Measurements from ENCODE around the gene CPEB1. TPM values are rescaled to one million over a fixed set of nuclear protein-coding genes. Genes with fewer than 3 reads are reported as not detected.
A peak's percentile ranks its signal among the peaks of the same experiment; 100 is the strongest.

Gene CPEB1
- total RNA-seq, result 1 to 10 TPM in 1 of 5 experiments, under 1 TPM in 3, not detected in 1; 0.24 to 1.0 (median 0.51) TPM
- polyA plus RNA-seq, result under 1 TPM; 0.07 to 0.38 TPM
- total RNA-seq, result not detected

DNA sequence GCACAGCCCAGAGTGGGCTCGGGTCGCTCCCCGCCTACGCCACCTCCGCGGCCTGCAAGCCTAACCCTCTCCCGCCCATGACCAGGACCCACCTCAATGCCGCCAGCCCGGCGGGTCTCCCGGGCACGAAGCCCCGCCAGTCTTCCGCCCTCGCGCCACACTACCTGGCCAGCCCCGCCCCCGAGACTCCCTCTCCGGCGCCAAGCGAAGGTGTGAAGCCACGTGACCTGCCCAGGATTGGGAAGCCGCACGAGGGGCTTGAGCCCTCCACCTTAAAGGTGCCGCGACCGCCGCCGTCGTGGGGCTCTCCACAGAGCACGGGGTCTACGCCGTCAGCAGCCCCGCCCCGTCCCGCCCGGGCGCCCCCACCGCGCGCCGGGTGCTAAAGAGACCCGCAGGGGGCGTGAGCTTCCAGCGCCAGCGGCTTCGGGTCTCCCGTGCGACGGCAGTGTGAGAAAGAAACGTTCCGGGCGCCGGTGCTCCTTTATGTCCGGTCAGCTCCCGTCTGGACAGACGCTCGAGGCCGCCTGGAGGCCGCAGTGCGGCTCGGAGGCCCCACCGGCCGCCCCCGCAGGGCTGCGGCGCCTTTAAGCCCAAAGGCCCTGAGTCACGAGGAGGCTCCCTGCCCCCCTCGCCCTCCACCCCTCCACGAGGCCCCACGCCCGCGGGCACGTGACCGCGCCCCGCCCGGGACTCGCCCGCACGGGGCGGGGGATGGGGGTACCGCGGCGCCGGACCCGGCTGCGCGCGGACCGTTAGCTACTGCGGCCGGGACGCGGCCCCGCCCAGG is at the start of gene CPEB1:
Gene CPEB1, minus strand, starts transcription at position 319 of the 790 bp plus-strand sequence. CDS start 18,904 bp downstream, outside the sequence.
- DNase-seq (peak; percentile 4 to 33 (median 26)), ATAC-seq (peak; percentile 68)
- H3K36me3 ChIP-seq (ENCODE audit: control insufficient read depth in 2 of 3, insufficient read depth in 3 of 3, low read length in 3 of 3), result no peaks in the 10 kb centered on the region
- Mint-ChIP-seq H3K4me3 (peak within 1 kb of the TSS; percentile 62 to 85 (median 71)), H3K36me3 (peaks cover 0 to 2% (median 0%) of the 10 kb centered on the region in 5 donors), H3K9me3 (peaks cover 0 to 1% (median 0%) of the 10 kb centered on the region in 11 donors), H3K27ac (peak within 1 kb of the TSS in 2 of 9 donors; percentile 59 to 62), H3K4me1 (peaks cover 0 to 9% (median 4%) of the 10 kb centered on the region in 7 donors), H3K27me3 (peaks cover 21 to 69% (median 41%) of the 10 kb centered on the region in 5 donors)
- no peaks in the 10 kb centered on the region for H3K9me3 ChIP-seq (ENCODE audit: control insufficient read depth in 2 of 3, low read length in 3 of 3)
- H3K4me1 ChIP-seq (ENCODE audit: control insufficient read depth in 2 of 2, insufficient read depth in 2 of 2, low read length in 2 of 2), result peaks cover 0 to 14% of the 10 kb centered on the region in 2 donors
- H3K27me3 ChIP-seq (ENCODE audit: control insufficient read depth in 2 of 2, insufficient read depth in 2 of 2, low read length in 2 of 2), result peaks cover 5 to 15% of the 10 kb centered on the region in 2 donors
- POLR2A ChIA-PET, result interaction anchor here (0.8 kb wide), 1 partner anchor 34 kb away, joined by 3 read pairs; no protein-coding TSS in a partner anchor
- intact Hi-C loops (cut with micrococcal nuclease), result loop anchor here in 1 of 2 donors (2.0 to 10.0 kb wide), 3 partner anchors 102 to 355 kb away; partner anchors contain the start of gene RPS17
- CTCF ChIA-PET, result no interaction called here
- H3K4me3 ChIP-seq (ENCODE audit: low read length), result peak within 1 kb of the TSS; percentile 47
- H3K27ac ChIP-seq (ENCODE audit: low read depth, low read length), result no peak within 1 kb of the TSS

DNA sequence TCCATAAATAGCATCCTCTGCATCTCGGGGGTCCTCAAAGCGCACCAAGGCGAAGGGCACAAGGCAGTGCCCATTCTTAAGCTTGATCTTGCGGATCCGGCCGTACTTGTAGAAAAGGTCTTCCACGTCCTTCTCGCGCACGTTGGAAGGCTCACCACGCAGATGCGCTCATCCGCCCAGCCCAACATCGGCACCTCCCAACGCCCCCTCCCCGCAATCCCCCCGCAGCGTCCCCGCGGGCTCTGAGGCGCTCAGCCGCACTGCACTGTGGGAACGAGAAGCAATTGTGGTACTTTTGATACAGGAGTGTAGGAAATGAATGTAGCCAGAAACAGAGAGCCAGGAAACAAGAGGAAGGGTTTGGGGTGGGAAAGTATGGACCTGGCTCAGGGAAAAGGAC is 45.0 kb upstream of the CPEB1 start:
- H3K4me3 Mint-ChIP-seq, result no peak overlapping the region
- ChIA-PET POLR2A (no interaction called here), CTCF (no interaction called here)
- H3K4me1 Mint-ChIP-seq, result no peaks in the 10 kb centered on the region
- peaks cover 0 to 11% (median 0%) of the 10 kb centered on the region in 5 donors for H3K27me3 Mint-ChIP-seq
- H3K27ac Mint-ChIP-seq, result no peak overlapping the region
- Histone ChIP-seq H3K4me3 (ENCODE audit: low read length) (no peak overlapping the region), H3K4me1 (ENCODE audit: control insufficient read depth in 2 of 2, insufficient read depth in 2 of 2, low read length in 2 of 2) (no peaks in the 10 kb centered on the region), H3K9me3 (ENCODE audit: control insufficient read depth in 2 of 3, low read length in 3 of 3) (no peaks in the 10 kb centered on the region), H3K27ac (ENCODE audit: low read depth, low read length) (no peak overlapping the region), H3K36me3 (ENCODE audit: control insufficient read depth in 2 of 3, insufficient read depth in 3 of 3, low read length in 3 of 3) (no peaks in the 10 kb centered on the region), H3K27me3 (ENCODE audit: control insufficient read depth in 2 of 2, insufficient read depth in 2 of 2, low read length in 2 of 2) (no peaks in the 10 kb centered on the region)
- DNase-seq (no peak), ATAC-seq (no peak)
- H3K36me3 Mint-ChIP-seq, result no peaks in the 10 kb centered on the region
- intact Hi-C loops (cut with micrococcal nuclease), result no loop called here
- no peaks in the 10 kb centered on the region for H3K9me3 Mint-ChIP-seq

DNA sequence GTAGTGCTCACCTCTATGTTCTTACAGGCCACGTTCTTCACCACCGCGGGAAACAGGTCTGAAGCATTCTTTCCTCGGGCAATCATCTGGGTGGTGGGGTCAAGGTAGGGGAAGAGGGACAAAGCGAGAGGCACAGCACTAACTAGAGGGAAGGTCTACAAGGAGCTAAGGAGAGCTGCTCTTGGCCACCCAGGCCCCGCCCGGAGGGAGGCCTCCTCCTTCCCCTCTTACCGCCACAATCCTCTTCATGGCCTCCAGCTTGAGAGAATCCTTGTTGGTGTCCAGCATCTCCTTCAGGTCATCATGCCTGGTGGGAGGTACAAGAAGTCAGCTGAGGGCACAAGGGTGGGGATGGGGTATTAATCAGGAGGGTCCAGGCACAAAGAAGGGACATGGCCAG is 42.0 kb upstream of the CPEB1 start:
- Mint-ChIP-seq H3K4me3 (no peak overlapping the region), H3K36me3 (no peaks in the 10 kb centered on the region), H3K4me1 (no peaks in the 10 kb centered on the region), H3K27ac (no peak overlapping the region), H3K27me3 (peaks cover 0 to 11% (median 0%) of the 10 kb centered on the region in 5 donors), H3K9me3 (no peaks in the 10 kb centered on the region)
- no peaks in the 10 kb centered on the region for H3K4me1 ChIP-seq (ENCODE audit: control insufficient read depth in 2 of 2, insufficient read depth in 2 of 2, low read length in 2 of 2)
- H3K9me3 ChIP-seq (ENCODE audit: control insufficient read depth in 2 of 3, low read length in 3 of 3), result no peaks in the 10 kb centered on the region
- no peak overlapping the region for H3K4me3 ChIP-seq (ENCODE audit: low read length)
- no peak overlapping the region for H3K27ac ChIP-seq (ENCODE audit: low read depth, low read length)
- DNase-seq (no peak), ATAC-seq (no peak)
- POLR2A ChIA-PET, result no interaction called here
- no peaks in the 10 kb centered on the region for H3K36me3 ChIP-seq (ENCODE audit: control insufficient read depth in 2 of 3, insufficient read depth in 3 of 3, low read length in 3 of 3)
- CTCF ChIA-PET, result no interaction called here
- no peaks in the 10 kb centered on the region for H3K27me3 ChIP-seq (ENCODE audit: control insufficient read depth in 2 of 2, insufficient read depth in 2 of 2, low read length in 2 of 2)
- intact Hi-C loops (cut with micrococcal nuclease), result no loop called here

DNA sequence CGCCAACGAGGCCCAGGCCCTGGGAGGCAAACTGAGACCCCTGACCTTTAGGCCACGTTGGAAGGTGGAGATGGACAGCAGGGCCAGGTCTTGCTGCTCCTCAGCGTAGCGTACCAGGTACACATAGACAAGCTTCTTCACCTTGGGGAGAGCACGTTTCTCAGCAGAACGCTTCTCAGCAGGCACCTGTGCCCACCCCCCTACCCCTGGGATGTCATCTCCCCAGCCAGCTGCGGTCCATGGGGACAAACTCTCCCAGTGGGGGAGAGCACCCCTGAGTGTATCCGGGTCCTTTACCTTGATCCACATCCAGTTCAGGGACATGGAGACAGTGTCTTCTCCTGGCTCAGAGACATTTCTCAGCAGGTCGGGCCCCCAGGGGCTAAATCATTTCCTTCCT is 41.5 kb upstream of the CPEB1 start:
- no peak overlapping the region for H3K4me3 ChIP-seq (ENCODE audit: low read length)
- H3K4me1 Mint-ChIP-seq, result no peaks in the 10 kb centered on the region
- ATAC-seq (no peak), DNase-seq (no peak)
- H3K27me3 ChIP-seq (ENCODE audit: control insufficient read depth in 2 of 2, insufficient read depth in 2 of 2, low read length in 2 of 2), result no peaks in the 10 kb centered on the region
- H3K27ac Mint-ChIP-seq, result no peak overlapping the region
- H3K9me3 Mint-ChIP-seq, result no peaks in the 10 kb centered on the region
- no peaks in the 10 kb centered on the region for H3K4me1 ChIP-seq (ENCODE audit: control insufficient read depth in 2 of 2, insufficient read depth in 2 of 2, low read length in 2 of 2)
- intact Hi-C loops (cut with micrococcal nuclease), result no loop called here
- H3K9me3 ChIP-seq (ENCODE audit: control insufficient read depth in 2 of 3, low read length in 3 of 3), result no peaks in the 10 kb centered on the region
- H3K4me3 Mint-ChIP-seq, result no peak overlapping the region
- ChIA-PET CTCF (no interaction called here), POLR2A (no interaction called here)
- no peak overlapping the region for H3K27ac ChIP-seq (ENCODE audit: low read depth, low read length)
- no peaks in the 10 kb centered on the region for H3K36me3 Mint-ChIP-seq
- no peaks in the 10 kb centered on the region for H3K36me3 ChIP-seq (ENCODE audit: control insufficient read depth in 2 of 3, insufficient read depth in 3 of 3, low read length in 3 of 3)
- peaks cover 0 to 11% (median 0%) of the 10 kb centered on the region in 5 donors for H3K27me3 Mint-ChIP-seq

- H3K27me3 ChIP-seq (ENCODE audit: control insufficient read depth in 2 of 2, insufficient read depth in 2 of 2, low read length in 2 of 2), result no peaks in the 10 kb centered on the region
- H3K4me1 Mint-ChIP-seq, result peaks cover 0 to 19% (median 14%) of the 10 kb centered on the region in 7 donors
- H3K9me3 ChIP-seq (ENCODE audit: control insufficient read depth in 2 of 3, low read length in 3 of 3), result no peaks in the 10 kb centered on the region
- H3K4me3 Mint-ChIP-seq, result peak overlapping the region; percentile 82 to 96 (median 93)
- ChIA-PET CTCF (interaction anchor here (0.6 to 1.0 kb wide), 4 partner anchors 35 to 321 kb away, joined by 3 to 7 read pairs (median 3); no protein-coding TSS in a partner anchor), POLR2A (interaction anchor here (0.8 to 3.4 kb wide), 11 partner anchors 20 to 385 kb away, joined by 3 to 24 read pairs (median 3); partner anchors contain the start of genes BTBD1, C15orf40, CPEB1 and RAMAC)
- no peak overlapping the region for H3K27ac ChIP-seq (ENCODE audit: low read depth, low read length)
- no peaks in the 10 kb centered on the region for H3K36me3 Mint-ChIP-seq
- H3K27me3 Mint-ChIP-seq, result peaks cover 0 to 43% (median 0%) of the 10 kb centered on the region in 5 donors
- ATAC-seq (no peak), DNase-seq (no peak)
- peak overlapping the region in 8 of 9 donors; percentile 91 to 97 (median 94) for H3K27ac Mint-ChIP-seq
- peaks cover 9% of the 10 kb centered on the region in 2 donors for H3K4me1 ChIP-seq (ENCODE audit: control insufficient read depth in 2 of 2, insufficient read depth in 2 of 2, low read length in 2 of 2)
- intact Hi-C loops (cut with micrococcal nuclease), result loop anchor here in 1 of 2 donors (2.0 to 5.0 kb wide), 3 partner anchors 331 to 635 kb away; partner anchors contain the start of genes BTBD1, C15orf40 and MEX3B
- H3K36me3 ChIP-seq (ENCODE audit: control insufficient read depth in 2 of 3, insufficient read depth in 3 of 3, low read length in 3 of 3), result no peaks in the 10 kb centered on the region
- H3K4me3 ChIP-seq (ENCODE audit: low read length), result peak overlapping the region; percentile 97
- H3K9me3 Mint-ChIP-seq, result peaks cover 0 to 3% (median 0%) of the 10 kb centered on the region in 11 donors
These were observed 34.2 kb upstream of the CPEB1 start for GRCh38 chr15:82681371-82681770.

DNA sequence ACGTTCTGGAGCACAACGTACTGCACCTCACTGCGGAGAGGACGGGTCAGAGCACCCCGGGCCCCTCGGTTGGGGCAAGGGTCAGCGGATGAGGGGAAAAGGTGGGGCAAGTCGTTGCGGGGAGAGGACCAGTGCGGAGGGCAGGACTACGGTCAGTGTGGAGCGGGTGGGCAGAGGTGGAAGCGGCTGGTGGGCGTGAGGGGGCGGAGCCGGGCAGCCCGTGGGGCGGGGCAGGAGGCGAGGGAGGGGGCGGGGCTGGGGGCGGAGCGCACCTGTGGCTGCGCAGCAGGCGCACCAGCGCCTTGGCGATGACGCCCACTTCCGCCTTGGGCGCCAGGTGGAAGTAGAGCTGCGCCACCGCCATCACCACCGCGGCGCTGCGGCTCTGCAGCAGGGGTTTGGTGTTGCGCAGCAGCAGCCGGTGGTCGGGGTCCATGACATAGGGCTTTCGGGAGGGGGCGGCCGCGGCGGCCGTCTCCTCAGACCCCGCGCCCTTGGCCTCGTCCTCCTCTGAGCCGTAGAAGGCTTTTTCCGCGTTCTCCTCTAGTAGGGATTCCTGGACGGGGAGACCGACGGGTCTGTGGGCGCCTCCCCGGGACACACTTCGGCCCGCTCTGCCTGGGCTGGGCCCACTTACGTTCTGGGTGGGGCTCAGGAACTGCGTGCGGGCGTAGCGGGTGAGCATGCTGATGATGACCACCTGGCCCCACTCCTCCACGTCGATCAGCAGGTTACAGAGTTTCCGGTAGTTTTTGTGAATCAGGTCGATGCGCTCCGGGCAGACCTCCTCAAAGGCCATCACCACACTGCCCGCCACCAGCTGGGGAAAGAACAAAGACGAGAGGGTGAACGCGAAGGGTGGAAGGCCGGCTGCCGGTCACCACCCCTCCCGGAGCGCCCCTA is 33.3 kb upstream of the CPEB1 start:
- intact Hi-C loops (cut with micrococcal nuclease), result loop anchor here (1.0 to 5.0 kb wide), 9 partner anchors 29 to 634 kb away; partner anchors contain the start of genes AP3B2 (in 2 of the 2), BTBD1 (in 1 of the 2), C15orf40 (in 1 of the 2) and MEX3B (in 1 of the 2)
- Histone ChIP-seq H3K4me1 (ENCODE audit: control insufficient read depth in 2 of 2, insufficient read depth in 2 of 2, low read length in 2 of 2) (peaks cover 9% of the 10 kb centered on the region in 2 donors), H3K27ac (ENCODE audit: low read depth, low read length) (peak overlapping the region; percentile 83), H3K4me3 (ENCODE audit: low read length) (peak overlapping the region; percentile 97), H3K36me3 (ENCODE audit: control insufficient read depth in 2 of 3, insufficient read depth in 3 of 3, low read length in 3 of 3) (no peaks in the 10 kb centered on the region), H3K9me3 (ENCODE audit: control insufficient read depth in 2 of 3, low read length in 3 of 3) (no peaks in the 10 kb centered on the region), H3K27me3 (ENCODE audit: control insufficient read depth in 2 of 2, insufficient read depth in 2 of 2, low read length in 2 of 2) (no peaks in the 10 kb centered on the region)
- no peaks in the 10 kb centered on the region for H3K36me3 Mint-ChIP-seq
- ATAC-seq, result peak; percentile 98
- H3K4me3 Mint-ChIP-seq, result peak overlapping the region; percentile 82 to 96 (median 93)
- peaks cover 0 to 3% (median 0%) of the 10 kb centered on the region in 11 donors for H3K9me3 Mint-ChIP-seq
- H3K27me3 Mint-ChIP-seq, result peaks cover 0 to 42% (median 0%) of the 10 kb centered on the region in 5 donors
- DNase-seq, result peak; percentile 47 to 88 (median 82)
- ChIA-PET POLR2A (interaction anchor here (0.6 to 3.4 kb wide), 12 partner anchors 19 to 386 kb away, joined by 3 to 24 read pairs (median 3); partner anchors contain the start of genes AP3B2, BTBD1, C15orf40 and CPEB1), CTCF (interaction anchor here (0.6 to 1.0 kb wide), 4 partner anchors 34 to 1351 kb away, joined by 3 to 7 read pairs (median 4); no protein-coding TSS in a partner anchor)
- peaks cover 0 to 19% (median 14%) of the 10 kb centered on the region in 7 donors for H3K4me1 Mint-ChIP-seq
- H3K27ac Mint-ChIP-seq, result peak overlapping the region in 8 of 9 donors; percentile 91 to 97 (median 94)
